Measurements from ENCODE around the gene EXO5.

DNA sequence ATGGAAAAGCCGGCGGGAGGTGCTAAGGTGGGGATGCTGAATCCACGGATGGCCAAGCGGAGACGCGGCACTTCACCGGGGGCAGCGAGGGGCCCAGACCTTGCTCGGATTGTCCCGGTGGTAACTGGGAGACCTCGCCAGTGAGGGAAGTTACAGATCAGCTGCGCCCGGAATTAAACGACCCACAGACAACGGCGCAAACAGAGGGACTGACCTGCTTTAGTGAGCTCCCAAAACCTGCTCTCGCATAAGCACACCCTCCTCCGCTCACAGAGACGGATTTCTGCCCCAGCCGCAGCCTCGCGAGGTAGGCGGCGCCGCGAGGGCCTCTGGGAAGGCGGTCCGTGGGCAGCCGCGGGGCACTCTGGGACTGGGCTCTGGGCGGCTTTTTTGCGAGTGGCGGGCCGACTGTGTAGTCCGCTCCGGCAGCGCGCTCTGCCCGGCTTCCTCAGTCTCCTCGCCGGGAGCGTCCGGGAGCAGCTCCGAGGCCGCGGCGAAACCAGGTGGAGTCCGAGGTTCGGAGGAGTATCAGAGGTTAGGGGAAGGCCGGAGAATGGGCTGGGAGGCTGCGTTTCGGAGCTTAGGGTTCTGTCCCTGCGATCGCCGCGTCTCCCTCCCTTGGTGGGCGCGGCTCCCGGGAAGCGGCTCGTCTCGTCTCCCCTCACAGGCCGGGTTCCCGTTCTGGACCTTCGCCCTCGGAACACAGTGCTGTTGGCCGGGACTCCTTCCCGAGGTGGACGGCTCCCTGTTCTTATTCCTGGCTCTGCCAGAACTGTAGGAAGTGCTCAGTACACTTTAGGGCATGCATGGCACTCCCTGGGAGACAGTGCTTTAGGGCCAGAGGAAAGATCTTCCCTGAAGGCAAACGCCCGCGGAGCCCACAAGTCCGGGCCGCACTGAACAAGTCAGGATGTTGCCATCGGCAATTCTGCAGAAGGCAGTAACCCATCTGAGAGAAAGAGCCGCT, at the start of gene EXO5:
- peak; percentile 97 for TF ChIP-seq POLR2AphosphoS5 (IDR thresholded peaks at IDR 0.05; ENCODE audit: borderline replicate concordance, low read depth, low read length)
- TF ChIP-seq EZH2 (IDR thresholded peaks at IDR 0.05) = no peak
- no peak for TF ChIP-seq FOXP2 (optimal IDR thresholded peaks at IDR 0.05; ENCODE audit: control extremely low read depth, extremely low read length, insufficient read depth)
